ENCODE results near the gene KRTAP19-1.
"Not testable (repeated sequence)": the region's sequence is repeated elsewhere in the genome, so short reads cannot be mapped to it uniquely, and the experiment has no call there.

Gene KRTAP19-1

DNA sequence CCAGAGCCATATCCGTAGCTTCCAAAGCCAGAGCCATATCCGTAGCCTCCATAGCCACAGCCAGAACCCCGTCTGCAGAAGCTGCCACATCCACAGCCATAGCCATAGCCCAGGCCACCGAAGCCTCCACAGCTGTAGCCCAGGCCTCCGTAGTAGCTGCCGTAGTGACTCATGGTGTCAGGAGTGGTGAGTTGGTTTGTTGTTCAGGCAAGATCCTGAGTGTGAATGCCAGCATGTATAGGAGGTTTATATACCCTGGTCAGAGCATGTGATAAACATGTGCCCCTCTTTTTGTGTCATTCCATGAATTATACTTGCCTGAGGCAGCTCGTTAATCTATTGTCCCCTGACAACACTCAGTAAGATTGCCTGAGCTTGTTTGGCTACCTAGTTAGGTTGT, at the start of gene KRTAP19-1:
KRTAP19-1 (minus strand) TSS at position 223 of the 400 bp plus-strand sequence; CDS start at position 173, 50 bp downstream.
- no peak for DNase-seq (ENCODE audit: low read depth)

DNA sequence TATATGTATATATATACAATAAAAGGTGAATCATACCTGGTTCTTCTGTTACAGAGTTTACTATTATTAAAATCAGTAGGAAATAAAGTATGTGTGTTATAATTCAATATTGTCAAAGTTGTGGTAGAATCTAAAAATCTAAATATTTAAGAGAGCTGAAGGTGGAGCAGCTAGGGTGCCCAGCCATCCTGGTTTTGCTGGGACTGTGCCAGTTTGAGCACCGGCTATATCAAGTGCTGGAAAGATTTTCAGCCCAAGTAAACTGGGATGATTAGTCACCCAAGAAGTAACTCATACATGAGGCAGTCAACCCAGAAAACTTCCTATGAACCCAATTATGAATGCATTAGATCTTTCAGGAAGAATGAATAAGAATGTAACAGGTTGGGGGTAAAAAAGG, 38.7 kb upstream of the KRTAP19-1 start:
- DNase-seq (ENCODE audit: low read depth): no peak

DNA sequence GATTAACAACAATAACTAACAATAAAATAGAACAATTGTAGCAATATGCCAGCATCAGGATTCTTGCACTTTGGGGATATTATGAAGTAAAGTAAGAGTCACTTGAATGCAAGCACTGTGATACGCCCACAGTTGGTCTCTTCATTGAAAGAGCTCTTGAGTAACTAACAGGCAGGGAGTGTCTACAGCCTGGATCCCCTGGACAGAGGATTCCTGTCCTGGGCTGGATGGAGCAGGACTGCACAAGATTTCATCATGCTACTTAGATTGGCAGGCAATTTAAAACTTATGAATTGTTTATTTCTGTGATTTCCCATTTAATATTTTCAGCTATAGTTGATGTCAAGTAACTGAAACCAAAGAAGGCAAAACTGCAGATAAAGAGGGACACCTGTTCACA, 35.5 kb upstream of the KRTAP19-1 start:
- no peak for DNase-seq (ENCODE audit: low read depth)

DNA sequence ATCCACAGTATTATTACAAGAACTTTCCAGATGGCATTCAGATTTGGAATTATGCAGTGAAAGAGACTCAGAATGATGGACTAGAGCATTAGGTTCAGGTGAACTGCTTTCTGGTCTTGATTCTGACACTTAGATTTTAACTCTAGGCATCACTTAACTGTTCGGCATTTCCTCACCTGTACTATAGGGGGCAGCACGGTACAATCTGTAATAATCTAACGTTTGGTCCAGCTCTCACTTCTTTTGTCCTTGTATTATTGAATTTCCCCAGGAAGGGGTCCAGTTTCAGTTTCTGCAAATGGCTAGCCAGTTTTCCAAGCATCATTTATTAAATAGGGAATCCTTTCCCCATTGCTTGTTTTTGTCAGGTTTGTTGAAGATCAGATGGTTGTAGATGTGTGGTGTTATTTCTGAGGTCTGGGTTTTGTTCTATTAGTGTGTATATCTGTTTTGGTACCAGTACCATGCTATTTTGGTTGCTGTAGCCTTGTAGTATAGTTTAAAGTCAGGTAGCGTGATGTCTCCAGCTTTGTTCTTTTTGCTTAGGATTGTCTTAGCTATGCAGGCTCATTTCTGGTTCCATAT, 25.5 kb upstream of the KRTAP19-1 start:
- DNase-seq (ENCODE audit: low read depth): not testable (repeated sequence)

DNA sequence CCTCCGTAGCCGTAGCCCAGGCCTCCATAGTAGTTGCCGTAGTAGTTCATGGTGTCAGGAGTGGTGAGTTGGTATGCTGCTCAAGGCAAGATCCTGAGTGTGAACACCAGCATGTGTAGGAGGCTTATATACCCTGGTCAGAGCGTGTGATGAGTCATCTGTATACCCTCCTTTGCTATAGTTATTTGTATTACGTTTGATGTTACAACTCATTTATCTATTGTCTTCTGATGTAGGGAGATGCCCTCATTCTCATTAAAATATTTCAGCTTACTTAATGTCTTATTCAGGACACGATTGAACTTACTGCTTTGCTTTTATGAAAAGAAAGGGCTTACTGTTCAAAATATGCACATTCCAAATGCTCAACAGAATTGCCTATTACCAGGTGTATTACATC, 21.9 kb upstream of the KRTAP19-1 start, which contains the start of gene KRTAP19-5:
KRTAP19-5 (minus strand) TSS at position 101 of the 400 bp plus-strand sequence; CDS start at position 50, 51 bp downstream.
- no peak for DNase-seq (ENCODE audit: low read depth)

DNA sequence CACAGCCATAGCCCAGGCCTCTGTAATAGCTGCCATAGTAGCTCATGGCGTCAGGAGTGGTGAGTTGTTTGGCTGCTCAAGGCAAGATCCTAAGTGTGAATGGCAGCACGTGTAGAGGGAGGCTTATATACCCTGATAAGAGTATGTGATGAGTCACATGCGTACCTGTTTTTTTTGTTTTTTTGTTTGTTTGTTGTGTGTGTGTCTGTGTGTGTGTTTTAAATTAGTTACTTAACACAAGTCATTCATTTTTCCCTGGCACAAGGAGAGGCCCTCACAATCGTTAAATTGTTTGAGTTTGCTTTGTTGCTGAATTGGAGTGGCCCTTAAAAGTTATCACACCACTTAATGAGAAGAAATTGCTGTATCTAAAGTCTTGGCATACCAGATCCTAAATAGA, 16.9 kb upstream of the KRTAP19-1 start, which contains the start of gene KRTAP19-4:
KRTAP19-4 (minus strand) TSS at position 101 of the 400 bp plus-strand sequence; CDS start at position 46, 55 bp downstream.
- no peak for DNase-seq (ENCODE audit: low read depth)

DNA sequence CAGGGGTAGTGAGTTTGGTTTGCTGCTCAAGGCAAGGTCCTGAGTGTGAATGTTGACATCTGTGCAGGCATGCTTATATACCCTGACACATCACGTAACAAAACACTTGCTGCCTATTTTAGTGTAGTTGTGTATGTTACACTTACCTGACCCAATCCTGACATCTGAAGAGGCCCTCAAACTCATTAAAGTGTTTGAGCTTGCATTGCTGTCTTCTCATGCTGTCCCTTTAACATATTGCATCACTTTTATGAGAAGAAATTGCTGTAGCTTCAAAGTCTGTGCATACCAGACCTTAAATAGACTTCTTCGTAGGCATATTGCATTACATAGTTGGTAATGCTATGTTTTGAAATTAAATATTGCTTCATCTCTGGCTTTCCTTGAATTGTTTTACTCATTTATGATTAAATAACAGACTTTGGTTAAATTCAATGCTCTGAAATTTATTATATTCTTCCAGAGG, 11.8 kb upstream of the KRTAP19-1 start, which contains the start of gene KRTAP19-3:
KRTAP19-3 (minus strand) TSS at position 51 of the 466 bp plus-strand sequence. CDS start 56 bp downstream, outside the sequence.
- DNase-seq (ENCODE audit: low read depth): no peak

DNA sequence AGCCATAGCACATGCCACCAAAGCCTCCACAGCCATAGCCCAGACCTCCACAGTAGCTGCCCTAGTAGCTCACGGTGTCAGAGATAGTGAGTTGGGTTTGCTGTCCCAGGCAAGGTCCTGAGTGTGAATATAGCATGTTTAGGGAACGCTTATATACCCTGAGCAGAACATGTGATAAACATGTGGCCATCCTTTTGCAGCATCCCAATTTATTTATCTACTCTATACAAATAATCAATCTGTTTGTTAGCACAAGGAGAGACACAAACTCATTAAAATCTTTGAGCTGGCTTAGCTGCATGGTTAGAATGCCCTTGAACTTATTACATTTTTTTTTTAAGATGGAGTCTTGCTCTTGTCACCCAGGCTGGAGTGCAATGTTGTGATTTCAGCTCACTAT, 7.2 kb upstream of the KRTAP19-1 start, which contains the start of gene KRTAP19-2:
KRTAP19-2 (minus strand) TSS at position 101 of the 400 bp plus-strand sequence; CDS start at position 13, 88 bp downstream.
- DNase-seq (ENCODE audit: low read depth): no peak

DNA sequence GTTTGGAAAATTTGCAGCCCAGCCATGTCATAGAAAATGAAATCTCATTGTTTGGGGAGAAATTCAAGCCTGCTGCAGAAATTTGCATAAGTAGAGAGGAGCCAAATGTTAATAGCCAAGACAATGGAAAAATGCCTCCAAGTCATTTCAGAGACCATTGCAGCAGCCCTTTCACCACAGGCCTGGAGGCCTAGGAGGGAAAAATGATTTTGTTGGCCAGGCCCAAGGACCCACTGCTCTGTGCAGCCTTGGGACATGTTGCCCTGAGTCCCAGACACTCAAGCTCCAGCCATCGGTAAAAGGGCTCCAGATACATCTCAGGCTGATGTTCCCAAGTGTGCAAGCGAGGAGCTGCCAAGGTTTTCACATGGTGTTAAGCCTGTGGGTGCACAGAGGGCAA, 6.0 kb upstream of the KRTAP19-1 start:
- DNase-seq (ENCODE audit: low read depth): no peak

DNA sequence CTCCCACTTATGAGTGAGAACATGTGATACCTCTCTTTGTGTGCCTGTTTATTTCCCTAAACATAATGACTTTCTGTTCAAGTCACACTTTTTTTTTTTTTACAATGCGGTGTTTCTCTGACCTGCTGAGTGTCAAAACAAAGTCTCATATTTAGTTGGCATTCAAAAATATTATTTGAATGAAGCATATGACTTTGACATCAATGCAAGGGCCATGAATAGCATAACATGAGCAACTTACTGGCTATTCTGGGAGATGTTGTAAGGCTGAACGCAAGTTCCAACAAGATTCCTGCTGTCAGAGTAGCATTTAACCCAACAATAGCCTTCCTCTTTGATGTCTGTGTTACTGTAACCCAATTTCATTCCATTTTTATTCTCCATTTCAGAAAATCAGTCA, 2.0 kb upstream of the KRTAP19-1 start:
- DNase-seq (ENCODE audit: low read depth): no peak

DNA sequence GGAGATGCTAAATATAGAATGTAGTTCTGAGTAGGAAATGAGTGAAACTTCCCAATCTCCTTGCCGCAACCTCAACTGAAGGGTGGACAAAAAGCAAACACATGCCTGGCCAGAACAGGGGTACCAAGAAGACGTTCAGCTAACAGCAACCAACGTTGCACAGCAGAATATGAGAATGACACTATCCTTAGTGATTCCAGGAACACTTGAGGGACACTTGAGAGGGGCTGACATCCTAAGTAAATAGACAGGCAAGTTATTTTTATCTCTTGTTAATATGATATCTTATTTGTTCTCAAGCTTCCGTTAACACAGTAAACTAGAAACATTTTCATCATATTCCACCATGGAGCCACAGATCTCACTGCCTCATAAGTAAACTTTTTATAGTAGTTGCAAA, 908 bp downstream of the KRTAP19-1 start:
- no peak for DNase-seq (ENCODE audit: low read depth)

DNA sequence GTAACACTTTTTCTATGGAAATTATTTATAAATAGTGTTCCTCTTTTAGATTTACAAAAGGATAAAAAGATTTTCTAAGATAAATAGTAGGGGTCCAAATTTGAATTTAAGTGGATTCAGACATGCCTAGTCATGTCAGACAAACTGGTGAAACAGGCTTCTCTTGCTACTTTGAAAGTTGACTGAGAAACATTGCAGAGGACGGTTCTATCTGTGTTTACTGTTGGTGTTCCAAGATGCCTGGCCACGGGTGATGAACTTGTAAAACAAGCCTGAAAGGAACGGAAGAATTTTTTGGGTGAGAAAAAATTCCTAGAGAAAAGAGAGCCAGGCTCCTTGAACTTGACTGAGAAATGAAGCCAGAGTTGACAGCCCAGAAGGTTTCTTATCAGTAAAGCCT, 2.2 kb downstream of the KRTAP19-1 start:
- DNase-seq (ENCODE audit: low read depth): no peak

DNA sequence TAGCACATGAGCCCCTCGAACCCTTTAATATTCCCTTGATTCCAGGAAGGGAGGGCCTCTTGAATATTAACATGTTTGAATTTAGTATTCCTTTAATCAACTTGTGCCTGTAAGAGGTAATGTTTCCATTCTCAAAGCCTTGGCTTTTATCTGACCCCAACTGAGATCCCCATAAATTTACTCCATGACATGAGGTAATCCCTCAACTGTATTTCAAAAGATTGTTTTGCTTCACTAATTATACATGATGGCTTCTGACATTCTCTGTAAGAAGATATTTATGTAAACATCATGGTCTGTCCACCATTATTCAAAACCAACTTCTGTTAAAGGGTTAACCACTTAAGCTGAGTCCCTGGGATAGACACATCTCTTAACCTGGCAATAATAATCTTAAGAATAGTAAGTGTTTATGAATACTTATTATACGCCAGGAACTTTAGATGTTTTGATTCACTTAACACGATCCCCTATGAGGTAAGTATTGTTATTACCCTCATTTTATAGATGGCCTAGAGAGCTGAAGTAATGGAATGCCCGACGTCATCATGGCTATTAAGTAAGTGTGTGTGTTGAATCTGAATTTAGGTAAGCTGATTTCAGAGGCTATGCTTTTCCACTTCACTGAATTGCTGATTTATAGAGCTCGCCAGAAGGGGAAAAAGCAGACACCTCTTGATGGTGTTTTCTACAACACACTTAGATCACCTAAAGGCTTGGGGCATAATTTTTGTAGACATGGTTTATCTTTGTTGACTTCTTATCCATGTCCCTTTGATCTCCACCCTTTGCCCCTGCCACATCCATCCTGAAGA, 11.1 kb downstream of the KRTAP19-1 start:
- DNase-seq (ENCODE audit: low read depth): no peak

DNA sequence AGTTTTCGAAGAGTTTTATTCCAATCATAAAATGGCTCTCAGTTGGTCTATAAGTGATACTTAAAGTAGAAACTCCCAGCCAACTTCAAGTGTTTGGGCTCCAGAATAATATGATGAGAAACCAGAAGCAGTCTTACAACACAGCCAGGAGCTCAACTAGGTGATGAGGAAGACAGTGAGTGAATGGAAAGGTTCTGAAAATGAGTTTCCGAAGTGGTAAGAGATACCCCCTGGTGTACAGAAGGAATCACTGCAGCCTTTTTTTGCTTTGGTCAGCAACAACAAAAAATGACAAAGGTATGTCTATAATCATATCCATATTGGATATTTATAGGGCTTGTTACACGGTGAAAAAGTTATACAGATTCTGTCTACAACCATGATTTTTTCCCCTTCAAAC, 16.5 kb downstream of the KRTAP19-1 start:
- no peak for DNase-seq (ENCODE audit: low read depth)

DNA sequence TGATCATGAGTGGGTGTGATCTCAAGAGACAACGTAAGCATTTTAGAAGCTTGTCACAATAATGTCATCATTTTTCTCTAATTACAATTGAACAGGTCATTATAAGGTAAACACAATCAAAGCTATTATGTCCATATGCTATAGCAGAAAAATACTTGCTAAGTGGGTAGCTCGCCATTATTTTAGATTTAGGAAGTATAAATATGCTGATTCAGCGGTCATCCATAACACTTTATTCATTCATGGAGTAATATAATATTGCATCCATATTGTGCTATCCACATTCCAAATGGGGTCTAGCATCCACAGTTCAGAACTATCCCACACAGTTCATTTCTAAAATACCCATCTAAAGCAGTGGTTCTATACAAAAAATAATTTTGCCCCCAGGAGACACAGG, 31.7 kb downstream of the KRTAP19-1 start:
- no peak for DNase-seq (ENCODE audit: low read depth)

DNA sequence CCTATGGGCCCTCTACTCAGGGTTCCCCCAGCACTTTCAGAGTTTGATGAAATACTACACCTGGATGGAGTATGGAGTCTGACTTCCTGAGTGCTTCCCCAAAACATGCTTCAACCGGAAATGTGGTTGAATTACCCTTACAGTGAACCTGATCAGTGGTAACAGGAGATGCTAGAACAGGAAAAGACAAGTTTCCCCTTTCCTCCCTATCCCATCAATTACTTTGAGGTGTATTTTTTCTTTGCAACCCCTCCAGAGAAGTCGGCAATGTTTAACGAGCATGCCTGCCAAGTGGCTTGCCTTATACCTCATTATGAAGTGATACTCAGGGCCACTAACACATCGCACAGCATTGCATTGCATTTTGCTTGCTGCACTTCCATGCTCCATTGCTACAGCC, 33.1 kb downstream of the KRTAP19-1 start:
- DNase-seq (ENCODE audit: low read depth): no peak

DNA sequence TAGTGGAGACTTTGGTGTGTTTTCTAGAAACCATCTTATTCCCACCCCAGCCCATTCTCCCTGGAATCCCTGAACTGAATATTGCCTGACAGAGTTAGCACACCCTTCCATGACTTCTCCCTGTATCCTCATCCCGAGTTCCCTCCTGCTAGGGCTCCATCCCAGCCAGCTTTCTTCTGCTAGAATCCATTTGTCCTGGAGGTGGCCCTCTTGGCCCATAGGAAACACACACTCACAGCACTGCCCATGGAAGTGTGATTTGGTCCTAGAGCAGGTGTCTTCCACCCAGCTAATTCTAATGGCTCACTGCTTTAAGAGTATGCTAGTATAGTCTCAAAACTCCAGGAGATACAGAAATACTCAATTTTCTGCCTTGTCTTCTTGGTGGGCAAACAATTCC, 36.0 kb downstream of the KRTAP19-1 start:
- no peak for DNase-seq (ENCODE audit: low read depth)

DNA sequence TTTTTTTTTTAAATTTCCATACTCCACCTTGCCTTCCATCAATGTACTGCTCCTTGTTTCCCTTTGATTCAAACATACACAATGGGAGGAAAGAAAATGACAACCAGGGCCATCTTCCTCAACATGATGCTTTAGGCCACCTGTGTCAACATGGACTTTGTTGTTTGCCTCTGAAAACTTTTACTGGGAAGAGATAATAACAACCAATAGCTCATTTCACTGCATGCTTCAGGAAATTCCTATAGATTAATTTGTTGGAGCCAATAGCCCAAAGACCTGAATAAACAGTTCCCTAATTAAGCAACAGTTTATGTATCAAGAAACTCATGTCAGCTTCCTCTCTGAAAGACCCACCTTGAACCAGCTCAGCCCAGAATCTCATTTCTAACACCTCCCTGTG, 36.9 kb downstream of the KRTAP19-1 start:
- DNase-seq (ENCODE audit: low read depth): no peak

DNA sequence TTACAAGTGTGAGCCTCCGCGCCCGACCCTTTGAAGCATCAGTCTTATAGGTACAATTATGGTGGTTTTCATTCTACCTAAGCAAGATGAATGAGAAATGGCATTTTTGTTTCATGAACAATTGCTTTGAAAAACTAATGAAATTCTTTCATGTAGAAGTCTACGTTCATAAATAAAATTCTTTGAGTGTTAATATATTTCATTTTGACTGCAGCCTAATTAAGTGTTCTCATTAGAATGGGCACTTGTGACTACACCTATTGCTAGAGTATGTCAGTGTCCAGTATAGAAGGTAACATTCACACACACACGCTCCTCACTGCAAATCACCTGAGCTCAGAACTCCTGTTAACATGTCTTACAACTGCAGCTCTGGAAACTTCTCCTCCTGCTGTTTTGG, 40.2 kb downstream of the KRTAP19-1 start, which contains the start of gene KRTAP15-1:
KRTAP15-1 (plus strand) TSS at position 301 of the 400 bp plus-strand sequence; CDS start at position 354, 53 bp downstream.
- no peak for DNase-seq (ENCODE audit: low read depth)

DNA sequence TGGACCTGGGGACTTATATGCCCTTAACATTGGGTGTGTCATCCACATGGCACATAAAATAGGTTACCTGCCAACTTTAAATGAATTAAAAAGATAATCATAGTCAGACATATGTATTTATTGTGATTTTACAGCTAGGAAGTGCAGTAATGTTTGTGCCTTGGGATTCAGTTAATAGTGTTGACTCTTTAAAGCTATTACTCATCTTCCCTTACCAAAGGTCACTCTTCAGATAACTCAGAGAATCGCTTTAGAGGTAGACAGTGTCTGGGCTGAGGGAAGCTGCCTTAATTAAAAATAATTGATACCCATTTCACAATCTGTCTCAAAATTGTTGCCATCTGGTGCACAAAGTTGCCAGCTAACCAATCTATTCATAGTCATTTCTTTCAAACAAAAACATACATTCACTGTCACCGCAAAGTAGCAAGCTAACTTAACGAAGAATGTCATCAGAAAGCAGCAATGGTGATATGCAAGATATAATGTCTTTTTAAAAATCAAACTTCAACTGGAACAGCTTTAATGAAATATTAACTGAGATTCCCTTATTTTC, 43.1 kb downstream of the KRTAP19-1 start:
- no peak for DNase-seq (ENCODE audit: low read depth)

DNA sequence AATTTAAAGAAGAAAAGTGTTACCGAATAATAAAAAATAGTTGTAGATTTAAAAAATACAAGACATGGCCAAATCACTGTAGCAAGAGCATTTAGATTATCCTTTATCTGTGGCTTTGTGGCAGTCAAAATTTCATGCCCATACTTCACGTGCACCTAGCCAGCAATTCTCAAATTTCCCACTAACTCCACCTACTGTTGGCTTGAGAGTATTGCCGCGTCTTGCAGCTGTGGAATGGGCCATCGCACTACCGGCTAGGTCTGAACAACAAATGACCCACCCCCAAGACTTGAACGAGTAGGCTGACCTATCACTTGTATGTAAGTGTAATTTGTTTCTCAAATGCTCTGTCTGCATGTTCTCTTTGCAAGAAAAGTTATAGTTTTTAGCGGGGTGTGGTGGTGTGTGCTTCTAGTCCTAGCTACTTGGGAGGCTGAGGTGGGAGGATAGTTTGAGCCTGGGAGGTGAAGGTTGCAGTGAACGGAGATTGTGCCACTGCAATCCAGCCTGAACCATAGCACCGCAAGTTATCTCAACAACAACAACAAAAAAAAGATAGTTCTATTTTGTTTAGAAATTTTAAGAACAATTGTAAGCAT, 46.0 kb downstream of the KRTAP19-1 start:
- no peak for DNase-seq (ENCODE audit: low read depth)

DNA sequence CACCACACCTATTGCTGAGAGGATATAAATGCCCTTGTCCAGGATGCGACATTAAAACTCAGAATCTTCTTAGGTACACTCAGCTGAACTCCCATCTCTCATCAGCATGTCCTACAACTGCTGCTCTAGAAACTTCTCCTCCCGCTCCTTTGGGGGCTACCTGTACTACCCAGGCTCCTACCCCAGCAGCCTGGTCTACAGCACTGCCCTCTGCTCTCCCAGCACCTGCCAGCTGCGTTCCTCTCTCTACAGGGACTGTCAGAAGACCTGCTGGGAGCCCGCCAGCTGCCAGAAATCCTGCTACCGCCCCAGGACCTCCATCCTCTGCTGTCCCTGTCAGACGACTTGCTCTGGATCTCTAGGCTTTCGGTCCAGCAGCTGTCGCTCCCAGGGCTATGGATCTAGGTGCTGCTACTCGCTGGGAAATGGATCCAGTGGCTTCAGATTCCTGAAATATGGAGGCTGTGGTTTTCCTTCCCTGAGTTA, 50.0 kb downstream of the KRTAP19-1 start, which contains the start of gene KRTAP13-4:
KRTAP13-4 (plus strand) TSS at position 51 of the 486 bp plus-strand sequence; CDS start at position 107, 56 bp downstream.
- DNase-seq (ENCODE audit: low read depth): no peak
